GM04503 (cell line): Measurements from ENCODE around the gene SUMF1.
"Not testable (repeated sequence)": the region's sequence is repeated elsewhere in the genome, so short reads cannot be mapped to it uniquely, and the experiment has no call there.

Source experiments
- DNase-seq: peaks from one replicate; pipeline ENCODE4 v3.0.0-alpha.2; 2012; ENCODE audit warnings: low read depth

SUMF1 gene

GRCh38 chr3:4335840-4336562, 131.1 kb downstream of the SUMF1 start:
- DNase-seq = no peak

- no peak for DNase-seq
These were observed 132.5 kb downstream of the SUMF1 start for GRCh38 chr3:4334548-4334947.

- DNase-seq = no peak
These were observed 134.1 kb downstream of the SUMF1 start for GRCh38 chr3:4332991-4333390.

- no peak for DNase-seq
These were observed 134.5 kb downstream of the SUMF1 start for GRCh38 chr3:4332574-4332973.

GRCh38 chr3:4332111-4332510, 135.0 kb downstream of the SUMF1 start:
- DNase-seq = no peak

GRCh38 chr3:4329806-4330205, 137.3 kb downstream of the SUMF1 start:
- not testable (repeated sequence) for DNase-seq

- no peak for DNase-seq
These were observed 140.2 kb downstream of the SUMF1 start for GRCh38 chr3:4326868-4327267.

GRCh38 chr3:4323246-4324027, 143.6 kb downstream of the SUMF1 start:
- DNase-seq = no peak

- no peak for DNase-seq
These were observed 144.4 kb downstream of the SUMF1 start for GRCh38 chr3:4322635-4323034.

GRCh38 chr3:4321732-4322131, 145.3 kb downstream of the SUMF1 start:
- no peak for DNase-seq

- DNase-seq = no peak
These were observed 146.8 kb downstream of the SUMF1 start for GRCh38 chr3:4320096-4320911.

- no peak for DNase-seq
These were observed 152.4 kb downstream of the SUMF1 start for GRCh38 chr3:4314688-4315087.

- DNase-seq = no peak
These were observed 153.3 kb downstream of the SUMF1 start for GRCh38 chr3:4313606-4314293.

GRCh38 chr3:4311496-4311895, 155.6 kb downstream of the SUMF1 start:
- DNase-seq = no peak
